GM18517 (cell line): Measurements from ENCODE around the gene POFUT2.

Source experiments
- ATAC-seq: cut with Tn5 transposase; IDR thresholded peaks from one replicate; pipeline ENCODE4 v1.9.1; 2021; ENCODE audit warnings: mild to moderate bottlenecking, moderate library complexity; ENCODE audit not compliant: unreplicated experiment

Gene POFUT2, protein sequence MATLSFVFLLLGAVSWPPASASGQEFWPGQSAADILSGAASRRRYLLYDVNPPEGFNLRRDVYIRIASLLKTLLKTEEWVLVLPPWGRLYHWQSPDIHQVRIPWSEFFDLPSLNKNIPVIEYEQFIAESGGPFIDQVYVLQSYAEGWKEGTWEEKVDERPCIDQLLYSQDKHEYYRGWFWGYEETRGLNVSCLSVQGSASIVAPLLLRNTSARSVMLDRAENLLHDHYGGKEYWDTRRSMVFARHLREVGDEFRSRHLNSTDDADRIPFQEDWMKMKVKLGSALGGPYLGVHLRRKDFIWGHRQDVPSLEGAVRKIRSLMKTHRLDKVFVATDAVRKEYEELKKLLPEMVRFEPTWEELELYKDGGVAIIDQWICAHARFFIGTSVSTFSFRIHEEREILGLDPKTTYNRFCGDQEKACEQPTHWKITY

DNA sequence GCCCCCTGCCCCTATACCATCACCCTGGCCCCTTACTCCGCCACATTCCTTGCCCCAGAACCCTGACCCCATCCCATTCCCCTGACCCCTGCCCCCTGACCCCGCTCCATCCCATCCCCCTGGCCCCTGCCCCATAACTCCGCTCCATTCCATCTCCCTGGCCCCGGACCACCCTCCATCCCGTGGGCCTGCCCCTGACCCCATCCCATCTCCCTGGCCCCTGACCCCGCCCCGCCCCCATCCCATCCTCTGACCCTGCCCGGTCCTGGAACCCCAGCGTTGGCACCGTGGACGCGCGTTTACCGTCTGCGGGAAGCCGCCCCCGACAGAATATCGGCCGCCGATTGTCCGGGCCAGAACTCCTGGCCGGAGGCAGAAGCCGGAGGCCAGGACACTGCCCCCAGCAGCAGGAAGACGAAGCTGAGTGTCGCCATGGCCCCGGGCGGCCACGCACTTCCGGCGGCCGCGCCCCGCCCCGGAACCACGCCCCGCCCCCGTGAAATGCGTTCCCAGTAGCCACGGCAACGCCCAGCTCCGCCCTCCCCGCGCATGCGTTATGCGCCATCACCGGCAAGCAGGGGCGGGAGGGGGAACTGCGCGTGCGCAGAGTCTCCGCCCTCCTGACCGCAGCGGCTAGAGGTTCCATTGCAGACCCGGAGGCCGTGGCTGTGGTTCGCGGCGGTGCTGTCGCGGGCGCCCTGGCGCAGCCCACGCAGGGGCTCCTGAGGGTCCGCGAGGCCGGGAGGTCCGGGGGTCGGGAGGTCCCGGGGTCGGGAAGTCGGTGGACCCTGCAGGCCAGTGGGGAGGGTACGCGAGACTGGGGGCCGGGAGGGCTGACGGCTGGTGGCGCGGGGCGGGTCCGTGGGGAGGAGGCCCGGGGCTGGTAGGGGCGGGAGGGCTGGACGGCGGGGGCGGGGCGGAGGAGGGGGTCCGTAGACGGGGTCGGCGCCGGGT, at the start of gene POFUT2:
Gene POFUT2 (minus strand): TSS at position 458 of the 954 bp plus-strand sequence. CDS start 24 bp downstream, at position 434.
- peak; percentile 69 for ATAC-seq

DNA sequence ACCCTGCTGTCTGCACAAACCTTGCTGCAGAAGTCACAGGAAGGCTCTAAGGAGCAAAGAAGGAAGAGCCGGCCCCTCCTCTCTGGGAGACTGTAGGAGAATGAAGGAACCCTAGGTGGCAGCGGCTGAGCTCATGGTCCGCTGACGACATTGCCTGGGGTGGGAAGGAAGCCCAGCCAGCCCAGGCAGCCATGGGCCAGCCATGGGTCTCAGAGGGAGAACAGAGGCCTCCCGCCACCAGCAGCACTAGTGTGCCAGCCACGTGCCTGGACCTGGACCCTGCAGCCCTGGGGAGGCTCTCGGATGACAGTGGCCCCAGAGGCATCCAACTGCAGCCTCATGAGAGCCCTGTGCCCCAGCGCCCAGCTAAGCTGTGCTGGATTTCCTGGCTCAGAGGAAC, 49.2 kb upstream of the POFUT2 start:
- no peak for ATAC-seq

DNA sequence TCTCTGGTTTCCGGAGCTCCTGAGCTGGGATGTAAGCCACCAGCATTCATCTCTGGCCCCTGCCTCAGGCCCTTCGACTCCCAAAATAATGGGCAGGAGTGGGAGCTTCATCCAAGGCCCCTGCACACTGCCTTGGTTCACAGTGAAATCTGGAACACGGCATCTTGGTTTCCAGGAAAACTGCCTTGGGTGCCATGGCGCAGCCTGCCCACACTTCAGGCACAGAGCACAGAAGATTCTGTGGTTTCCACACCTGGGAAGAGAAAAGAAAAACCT, 48.8 kb upstream of the POFUT2 start:
- ATAC-seq = no peak

DNA sequence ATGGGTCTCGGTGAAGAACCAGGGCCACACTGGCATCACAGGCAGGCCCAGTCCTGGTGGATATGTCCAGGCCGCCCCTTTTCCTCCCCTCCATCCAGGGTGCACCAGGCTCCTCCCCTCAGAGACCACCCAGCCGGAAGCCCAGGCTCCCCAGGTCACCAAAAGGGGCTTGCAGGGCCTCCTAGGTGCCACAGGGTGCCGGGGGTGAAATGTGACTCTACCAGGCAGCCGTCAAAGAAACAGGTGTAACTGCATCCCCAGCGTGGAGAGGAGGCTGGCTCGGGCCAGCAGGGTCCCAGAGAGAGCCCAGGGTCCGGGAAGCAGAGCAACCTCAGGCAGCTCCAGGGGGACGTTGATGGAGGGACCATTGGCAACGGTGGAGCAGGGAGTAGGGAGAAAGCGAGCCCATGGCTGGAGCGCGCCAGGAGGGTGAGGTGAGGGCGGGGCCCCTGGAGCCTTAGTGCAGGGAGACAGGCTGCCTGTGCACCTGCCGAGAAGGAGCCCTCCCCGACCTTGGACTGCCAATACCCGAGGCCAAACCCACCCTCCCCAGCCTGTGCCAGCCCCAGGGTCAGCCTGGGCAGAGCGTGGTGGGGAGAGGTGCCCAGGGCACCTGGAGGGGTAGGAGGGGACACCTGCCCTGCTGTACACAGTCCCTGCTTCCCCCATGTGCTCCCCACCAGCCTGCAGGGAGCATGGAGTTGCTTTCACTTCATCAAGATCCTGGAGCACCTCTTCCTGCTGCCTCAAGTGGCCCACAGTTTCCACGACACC, 48.3 kb upstream of the POFUT2 start:
- ATAC-seq = no peak

DNA sequence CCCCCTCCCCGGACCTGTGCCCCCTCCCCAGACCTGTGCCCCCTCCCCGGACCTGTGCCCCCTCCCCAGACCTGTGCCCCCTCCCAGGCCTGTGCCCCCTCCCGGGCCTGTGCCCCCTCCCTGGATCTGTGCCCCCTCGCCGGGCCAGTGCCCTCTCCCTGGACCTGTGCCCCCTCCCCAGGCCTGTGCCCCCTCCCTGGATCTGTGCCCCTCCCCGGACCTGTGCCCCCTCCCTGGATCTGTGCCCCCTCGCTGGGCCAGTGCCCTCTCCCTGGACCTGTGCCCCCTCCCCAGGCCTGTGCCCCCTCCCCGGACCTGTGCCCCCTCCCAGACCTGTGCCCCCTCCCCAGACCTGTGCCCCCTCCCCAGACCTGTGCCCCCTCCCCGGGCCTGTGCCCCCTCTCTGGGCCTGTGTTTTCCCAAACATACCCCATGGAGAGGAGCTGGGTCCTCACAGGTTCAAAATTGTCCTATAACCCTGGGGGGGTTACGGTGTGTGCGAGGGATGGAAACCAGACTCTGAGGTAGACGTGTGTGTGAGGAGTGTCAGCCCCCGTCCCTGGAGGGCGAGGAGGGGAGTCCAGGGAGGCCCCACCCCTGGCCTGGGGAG, 47.6 kb upstream of the POFUT2 start:
- ATAC-seq = no peak

DNA sequence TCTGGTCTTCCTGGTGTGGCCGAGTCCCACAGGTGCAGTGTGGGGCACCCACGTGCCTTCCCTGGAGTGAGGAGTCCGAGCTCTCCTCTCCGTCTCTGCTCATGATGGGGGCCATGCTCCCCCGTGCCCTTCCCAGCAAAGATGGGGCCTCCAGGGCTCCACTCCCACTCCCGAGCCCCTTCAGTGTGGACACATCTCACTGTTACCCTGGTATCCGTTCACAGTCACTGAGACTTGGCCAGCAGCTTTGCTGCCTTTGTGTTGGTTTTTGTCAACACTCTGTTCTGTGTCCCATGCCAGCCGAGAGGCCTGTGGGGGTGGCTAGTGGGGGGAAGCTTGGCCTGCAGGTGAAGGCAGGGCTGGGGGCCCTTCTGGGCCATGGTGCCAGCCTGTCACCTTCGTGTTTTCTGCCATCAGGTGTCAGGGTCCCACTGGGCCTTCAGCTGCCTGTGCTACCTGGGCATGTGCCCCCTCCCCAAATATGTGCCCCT, 46.9 kb upstream of the POFUT2 start:
- no peak for ATAC-seq

DNA sequence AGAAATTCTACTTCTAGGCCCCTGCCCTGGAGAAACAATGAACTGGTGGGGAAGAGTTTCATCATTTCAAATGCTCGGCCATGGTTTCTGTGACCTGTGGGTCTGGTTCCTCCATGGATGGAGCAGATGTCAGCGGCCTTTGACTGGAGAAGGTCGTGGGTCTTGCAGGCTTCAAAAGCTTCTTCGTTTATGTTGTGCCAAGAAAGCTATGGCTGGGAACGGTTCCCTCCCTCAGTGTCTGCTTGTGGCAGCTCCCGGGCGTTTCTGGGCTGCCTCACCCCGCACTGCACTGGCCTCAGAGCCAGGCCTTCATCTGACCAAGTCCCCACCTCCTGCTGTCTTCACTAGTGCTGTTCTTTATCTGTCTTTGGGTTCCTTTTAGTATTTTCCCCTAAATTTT, 46.4 kb upstream of the POFUT2 start:
- ATAC-seq = no peak

DNA sequence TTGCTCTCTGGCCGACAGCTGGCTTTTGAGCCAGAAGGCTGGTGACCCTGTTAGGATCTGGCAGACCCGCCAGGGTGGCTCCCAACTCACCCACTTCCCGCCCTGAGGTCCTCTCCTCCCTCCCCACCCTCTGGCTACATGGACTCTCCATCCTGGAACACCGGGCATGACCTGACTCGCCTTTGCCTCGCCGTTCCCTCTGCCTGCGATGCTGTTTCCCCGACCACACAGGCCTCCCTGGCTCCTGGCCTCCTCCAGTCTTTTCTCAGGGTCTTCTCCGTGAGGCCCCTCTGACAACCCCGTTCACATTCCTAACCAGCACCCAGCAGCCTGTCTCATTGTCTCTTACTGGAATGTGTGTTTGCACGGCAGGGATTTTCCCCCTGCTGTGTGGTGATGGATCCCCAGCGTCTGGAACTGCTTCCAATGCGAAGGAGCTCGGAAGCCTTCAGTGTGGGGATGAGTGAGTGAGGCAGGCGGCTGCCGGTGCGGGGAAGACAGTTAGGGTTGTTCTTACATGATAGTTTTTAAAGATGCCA, 46.0 kb upstream of the POFUT2 start:
- ATAC-seq = no peak

DNA sequence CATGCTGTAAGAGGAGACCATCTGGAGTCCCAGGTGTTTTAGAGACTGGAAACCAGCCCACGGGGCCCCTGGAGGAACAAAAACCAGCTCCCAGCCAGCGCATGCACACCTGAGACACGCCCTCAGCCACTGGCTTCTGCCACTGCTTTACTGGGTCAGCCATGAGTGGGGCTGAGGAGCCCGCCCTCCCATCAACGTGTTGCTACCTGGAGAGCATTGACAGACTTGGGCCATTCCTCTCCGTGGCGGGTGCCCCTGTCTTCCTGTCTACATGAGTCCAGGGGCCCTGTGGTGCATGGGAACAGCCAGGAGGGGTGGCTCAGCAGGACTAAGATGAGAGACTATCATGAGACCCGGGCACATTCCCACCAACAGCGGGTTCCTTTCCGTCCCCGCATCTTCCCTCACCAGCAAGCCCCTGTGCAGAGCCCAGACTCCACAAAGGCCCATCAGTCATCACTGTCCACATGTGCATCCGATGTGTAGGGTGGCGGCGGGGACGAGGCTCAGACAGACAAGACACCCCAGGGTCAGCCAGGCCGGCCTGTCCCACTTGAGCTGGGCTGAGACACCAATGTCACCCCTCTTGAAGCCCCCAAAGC, 45.4 kb upstream of the POFUT2 start:
- ATAC-seq = no peak

DNA sequence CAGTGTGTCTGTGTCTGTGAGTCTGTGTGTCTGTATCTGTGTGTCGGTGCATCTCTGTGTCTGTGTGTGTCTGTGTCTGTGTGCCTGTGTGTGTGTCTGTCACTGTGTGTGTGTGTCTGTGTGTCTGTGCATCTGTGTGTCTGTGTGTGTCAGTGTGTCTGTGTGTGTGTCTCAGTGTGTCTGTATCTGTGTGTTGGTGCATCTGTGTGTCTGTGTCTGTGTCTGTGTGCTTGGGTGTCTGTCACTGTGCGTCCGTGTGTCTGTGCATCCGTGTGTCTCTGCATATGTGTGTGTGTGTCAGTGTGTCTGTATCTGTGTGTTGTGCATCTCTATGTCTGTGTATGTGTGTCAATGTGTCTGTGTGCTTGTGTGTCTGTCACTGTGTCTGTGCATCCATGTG, 44.7 kb upstream of the POFUT2 start:
- ATAC-seq = no peak

DNA sequence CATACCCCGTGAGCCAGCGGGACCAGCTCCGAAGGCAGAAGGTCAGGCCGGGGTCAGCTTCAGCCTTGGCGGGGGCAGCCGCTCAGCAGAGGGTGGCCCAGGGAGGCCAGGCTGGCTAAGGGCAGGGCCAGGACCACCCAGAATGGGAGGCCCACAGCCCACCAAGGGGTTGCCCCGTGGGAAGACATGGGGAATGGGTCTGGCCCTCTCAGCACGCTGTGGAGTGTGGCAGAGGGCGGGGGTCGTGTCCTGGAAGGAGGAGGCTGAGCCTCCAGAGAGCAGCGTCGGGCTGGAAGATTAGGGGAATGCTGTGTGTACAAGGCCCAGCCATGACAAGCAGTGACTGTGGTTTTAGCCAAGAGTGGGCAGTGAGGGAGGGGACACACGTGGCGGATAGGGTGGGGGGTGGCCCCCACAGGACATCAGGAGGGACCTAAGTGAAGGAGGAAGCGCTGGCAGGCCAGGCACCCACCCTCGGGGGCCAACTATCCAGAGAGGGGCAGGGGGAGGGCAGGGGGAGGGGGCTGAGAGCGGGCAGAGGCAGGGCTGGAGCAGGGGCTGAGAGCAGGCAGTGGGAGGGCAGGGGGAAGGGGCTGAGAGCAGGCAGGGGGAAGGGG, 43.9 kb upstream of the POFUT2 start:
- no peak for ATAC-seq

DNA sequence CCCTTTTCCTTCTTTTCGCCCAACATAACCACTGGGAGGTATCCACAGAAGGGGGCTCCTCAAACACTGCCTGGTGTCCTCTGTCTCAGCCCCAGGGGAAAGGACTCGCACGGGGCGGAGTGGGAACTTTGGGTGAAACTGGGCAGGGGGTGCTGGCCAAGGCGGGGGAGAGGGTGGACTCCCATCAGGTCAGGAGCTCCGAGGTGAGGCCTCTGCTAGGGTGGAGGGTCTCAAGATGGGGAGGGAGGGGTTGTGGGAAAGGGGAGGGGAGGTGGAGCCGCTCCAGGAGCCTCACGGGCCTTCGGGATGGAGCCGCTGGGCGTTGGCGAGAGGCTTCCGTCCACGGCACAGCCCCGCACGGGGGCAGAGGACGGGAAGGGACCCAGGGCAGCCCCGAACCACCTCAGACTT, 43.2 kb upstream of the POFUT2 start:
- ATAC-seq = no peak

DNA sequence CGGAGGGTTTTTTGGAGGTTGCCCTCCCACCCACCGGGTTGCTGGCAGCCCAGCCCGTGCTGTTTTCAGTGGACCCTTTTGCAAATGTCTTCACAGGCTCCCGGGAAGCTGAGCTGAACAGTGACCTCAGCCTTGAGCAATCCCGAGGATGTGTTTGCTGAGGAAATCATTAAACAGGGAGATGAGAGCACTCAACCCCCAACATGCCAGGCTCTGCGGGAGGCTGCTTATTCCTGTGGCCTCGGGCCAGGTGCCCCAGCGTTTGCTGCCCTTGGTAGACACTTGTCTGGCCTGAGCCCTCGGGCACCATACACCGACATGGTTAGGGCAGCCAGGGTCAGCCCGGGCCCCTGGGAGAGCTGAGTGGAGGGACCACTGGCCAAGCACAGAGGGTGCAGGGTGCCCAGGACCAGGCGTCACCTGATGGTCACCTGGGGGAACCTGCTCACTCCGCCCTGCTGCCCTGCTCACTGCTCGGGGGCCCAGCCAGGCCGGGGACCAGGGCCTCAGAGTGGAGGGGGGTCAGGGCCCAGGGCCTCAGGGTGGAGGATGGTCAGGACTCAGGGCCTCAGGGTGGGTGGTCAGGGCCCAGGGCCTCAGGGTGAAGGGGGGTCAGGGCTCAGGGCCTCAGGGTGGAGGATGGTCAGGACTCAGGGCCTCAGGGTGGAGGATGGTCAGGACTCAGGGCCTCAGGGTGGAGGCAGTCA, 42.5 kb upstream of the POFUT2 start:
- ATAC-seq = no peak

DNA sequence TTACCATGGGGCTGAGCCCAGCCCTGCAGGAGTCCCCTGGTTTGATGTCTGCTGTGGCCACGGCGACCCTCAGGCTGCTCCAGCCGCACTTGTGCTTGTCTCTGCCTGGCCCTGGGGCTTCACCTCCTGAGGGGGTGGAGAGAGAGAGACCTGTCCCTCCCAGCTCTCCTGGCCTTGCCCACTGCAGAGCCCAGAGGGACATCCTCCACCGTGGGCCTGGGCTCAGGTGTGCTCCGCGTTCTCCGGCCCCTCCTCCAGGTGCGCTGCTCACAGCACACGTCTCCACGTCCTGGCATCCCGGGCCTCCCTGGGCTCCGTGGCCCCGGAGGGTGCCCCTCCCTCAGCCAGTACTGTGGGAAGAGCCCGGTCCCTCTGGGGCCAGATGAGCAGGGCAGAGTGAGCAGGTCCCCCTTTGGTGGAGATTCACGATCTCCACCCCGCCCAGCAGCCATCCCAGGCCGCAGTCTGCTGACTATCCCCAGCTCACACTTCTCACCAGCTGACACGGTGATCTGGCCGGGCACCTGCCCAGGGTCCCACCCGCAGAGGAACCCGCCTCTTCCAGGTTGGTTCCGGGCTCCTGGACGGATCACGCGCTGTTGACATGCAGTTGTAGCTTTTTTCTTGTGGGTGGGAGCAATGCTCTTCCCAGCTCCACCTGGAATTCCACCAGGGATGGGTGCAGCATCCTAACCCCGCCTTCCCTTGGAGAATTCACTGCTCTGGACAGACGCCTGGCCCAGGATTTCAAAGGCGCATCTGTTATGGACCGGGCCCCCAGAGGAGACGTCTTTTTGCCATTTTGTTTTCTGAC, 41.8 kb upstream of the POFUT2 start:
- no peak for ATAC-seq

DNA sequence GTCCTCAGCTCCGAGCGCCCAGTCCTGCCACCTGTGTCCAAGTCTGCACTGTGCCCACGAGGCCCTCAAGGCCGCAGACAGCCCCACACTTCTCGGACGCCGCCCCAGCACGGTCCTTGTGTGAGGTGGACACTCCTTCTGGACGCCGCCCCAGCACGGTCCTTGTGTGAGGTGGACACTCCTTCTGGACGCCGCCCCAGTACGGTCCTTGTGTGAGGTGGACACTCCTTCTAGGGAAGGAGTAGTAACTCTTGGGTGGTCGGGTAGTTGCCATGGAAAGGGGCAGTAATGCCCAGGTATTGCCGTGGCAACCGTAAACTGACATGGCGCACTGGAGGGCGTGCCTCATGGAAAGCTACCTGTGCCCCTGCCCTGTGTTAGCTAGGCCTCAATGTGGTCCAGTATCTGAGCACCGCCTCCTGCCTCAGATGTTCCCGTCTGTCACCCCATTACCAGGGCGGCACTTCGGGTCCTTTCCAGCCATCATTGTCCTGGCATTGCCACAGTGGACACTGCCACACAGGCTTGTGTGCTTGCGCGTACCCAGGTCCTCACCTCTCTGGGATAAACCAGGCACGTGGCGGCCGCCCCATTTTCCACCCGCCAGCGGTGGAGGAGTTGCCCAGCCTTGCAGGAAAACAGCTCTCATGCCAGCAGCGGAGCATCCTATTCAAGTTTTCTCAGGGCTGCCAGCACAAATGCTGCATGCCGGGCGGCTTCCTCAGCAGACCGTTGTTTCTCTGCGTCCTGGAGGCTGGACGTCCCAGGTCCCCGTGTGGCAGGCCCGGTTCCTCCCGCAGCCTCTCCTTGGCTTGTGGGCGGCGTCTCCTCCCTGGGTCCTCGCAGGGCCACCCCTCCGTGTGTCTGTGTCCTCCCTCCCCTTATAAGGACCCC, 40.8 kb upstream of the POFUT2 start:
- ATAC-seq = no peak

DNA sequence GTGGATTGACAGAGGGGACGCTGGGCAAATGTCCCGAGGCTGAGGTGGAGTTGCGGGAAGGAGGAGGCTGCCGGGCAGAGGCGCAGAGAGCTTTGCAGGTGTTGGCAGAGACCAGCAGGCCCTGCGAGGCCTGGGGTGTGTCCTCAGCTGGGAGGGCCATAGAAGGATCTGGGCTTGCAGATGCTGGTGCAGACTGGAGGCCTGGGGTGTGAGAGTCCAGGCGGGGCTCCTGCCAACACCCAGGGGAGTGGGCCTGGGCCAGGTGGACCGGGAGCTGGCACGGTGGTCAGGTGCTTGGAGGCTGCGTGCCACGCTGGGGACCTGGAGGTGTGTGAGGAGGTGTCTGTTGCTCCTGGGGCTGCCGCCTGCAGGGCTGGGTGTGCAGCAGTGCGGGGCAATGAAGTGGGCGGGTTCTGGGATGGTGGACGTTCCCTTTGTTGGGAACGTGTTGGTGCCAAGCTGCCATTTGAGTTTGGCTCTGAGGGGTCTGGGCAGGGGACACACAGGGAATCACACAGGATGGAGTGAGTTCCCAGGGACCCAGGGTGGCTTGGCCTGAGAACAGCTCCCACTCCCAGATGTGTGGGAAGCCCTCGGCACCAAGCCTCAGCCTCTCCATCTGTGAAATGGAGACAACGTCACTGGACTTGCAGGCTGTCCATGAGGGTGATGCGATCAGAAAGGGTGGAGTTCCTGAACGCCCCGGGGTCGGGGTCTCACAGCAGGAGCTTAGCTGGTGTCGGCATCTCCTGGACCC, 39.9 kb upstream of the POFUT2 start:
- no peak for ATAC-seq
